ENCODE data around the gene ACTL7A.

ACTL7A gene

GRCh38 chr9:108859459-108860114 is 2.5 kb upstream of the ACTL7A start:
- Histone ChIP-seq H3K27ac (ENCODE audit: low read depth, low read length) (no peak overlapping the region), H3K4me1 (ENCODE audit: control insufficient read depth in 5 of 5, insufficient read depth in 5 of 5, low read length in 5 of 5) (no peaks in the 10 kb centered on the region), H3K9ac (ENCODE audit: low read length in 5 of 5) (no peak overlapping the region), H3K36me3 (ENCODE audit: control insufficient read depth in 5 of 5, insufficient read depth in 5 of 5, low read length in 5 of 5) (no peaks in the 10 kb centered on the region), H3K27me3 (ENCODE audit: control insufficient read depth in 5 of 5, insufficient read depth in 4 of 5, low read length in 5 of 5) (no peaks in the 10 kb centered on the region), H3K9me3 (ENCODE audit: control insufficient read depth in 5 of 5, low read length in 5 of 5) (no peaks in the 10 kb centered on the region), H3K4me3 (ENCODE audit: low read depth in 1 of 5, low read length in 5 of 5) (no peak overlapping the region)

- H3K9ac ChIP-seq (ENCODE audit: low read length in 5 of 5) = no peak overlapping the region
- H3K27ac ChIP-seq (ENCODE audit: low read depth, low read length) = no peak overlapping the region
- no peaks in the 10 kb centered on the region for H3K4me1 ChIP-seq (ENCODE audit: control insufficient read depth in 5 of 5, insufficient read depth in 5 of 5, low read length in 5 of 5)
- no peaks in the 10 kb centered on the region for H3K36me3 ChIP-seq (ENCODE audit: control insufficient read depth in 5 of 5, insufficient read depth in 5 of 5, low read length in 5 of 5)
- H3K9me3 ChIP-seq (ENCODE audit: control insufficient read depth in 5 of 5, low read length in 5 of 5) = no peaks in the 10 kb centered on the region
- H3K4me3 ChIP-seq (ENCODE audit: low read depth in 1 of 5, low read length in 5 of 5) = no peak overlapping the region
- no peaks in the 10 kb centered on the region for H3K27me3 ChIP-seq (ENCODE audit: control insufficient read depth in 5 of 5, insufficient read depth in 4 of 5, low read length in 5 of 5)
These were observed 1.7 kb upstream of the ACTL7A start for GRCh38 chr9:108860354-108860753.

DNA sequence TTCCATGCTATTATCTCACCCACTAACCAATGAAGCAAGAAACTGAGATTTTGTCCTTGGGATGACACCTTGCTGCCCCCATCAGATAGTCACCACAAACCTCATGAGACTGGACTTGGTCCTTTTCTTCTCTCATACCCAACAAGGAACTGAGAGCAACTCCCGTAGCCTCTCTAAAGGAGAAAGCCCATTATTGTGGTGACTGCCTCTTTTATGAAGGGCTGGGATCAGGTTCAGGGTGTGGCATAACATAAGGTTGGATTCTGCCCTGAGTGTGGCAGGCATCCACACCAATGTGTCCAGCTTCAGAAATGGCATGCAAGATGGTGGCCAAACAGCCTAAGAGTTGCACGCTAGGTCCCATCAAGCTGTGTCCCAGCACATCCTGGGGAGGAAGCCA is 1.3 kb upstream of the ACTL7A start:
- Histone ChIP-seq H3K27ac (ENCODE audit: low read depth, low read length) (no peak overlapping the region), H3K36me3 (ENCODE audit: control insufficient read depth in 5 of 5, insufficient read depth in 5 of 5, low read length in 5 of 5) (no peaks in the 10 kb centered on the region), H3K9me3 (ENCODE audit: control insufficient read depth in 5 of 5, low read length in 5 of 5) (no peaks in the 10 kb centered on the region), H3K4me1 (ENCODE audit: control insufficient read depth in 5 of 5, insufficient read depth in 5 of 5, low read length in 5 of 5) (no peaks in the 10 kb centered on the region), H3K27me3 (ENCODE audit: control insufficient read depth in 5 of 5, insufficient read depth in 4 of 5, low read length in 5 of 5) (no peaks in the 10 kb centered on the region), H3K9ac (ENCODE audit: low read length in 5 of 5) (no peak overlapping the region), H3K4me3 (ENCODE audit: low read depth in 1 of 5, low read length in 5 of 5) (no peak overlapping the region)

GRCh38 chr9:108861464-108861863 is 602 bp upstream of the ACTL7A start:
- no peak overlapping the region for H3K27ac ChIP-seq (ENCODE audit: low read depth, low read length)
- H3K9ac ChIP-seq (ENCODE audit: low read length in 5 of 5) = no peak overlapping the region
- H3K27me3 ChIP-seq (ENCODE audit: control insufficient read depth in 5 of 5, insufficient read depth in 4 of 5, low read length in 5 of 5) = no peaks in the 10 kb centered on the region
- H3K4me1 ChIP-seq (ENCODE audit: control insufficient read depth in 5 of 5, insufficient read depth in 5 of 5, low read length in 5 of 5) = no peaks in the 10 kb centered on the region
- H3K9me3 ChIP-seq (ENCODE audit: control insufficient read depth in 5 of 5, low read length in 5 of 5) = no peaks in the 10 kb centered on the region
- no peak overlapping the region for H3K4me3 ChIP-seq (ENCODE audit: low read depth in 1 of 5, low read length in 5 of 5)
- no peaks in the 10 kb centered on the region for H3K36me3 ChIP-seq (ENCODE audit: control insufficient read depth in 5 of 5, insufficient read depth in 5 of 5, low read length in 5 of 5)

DNA sequence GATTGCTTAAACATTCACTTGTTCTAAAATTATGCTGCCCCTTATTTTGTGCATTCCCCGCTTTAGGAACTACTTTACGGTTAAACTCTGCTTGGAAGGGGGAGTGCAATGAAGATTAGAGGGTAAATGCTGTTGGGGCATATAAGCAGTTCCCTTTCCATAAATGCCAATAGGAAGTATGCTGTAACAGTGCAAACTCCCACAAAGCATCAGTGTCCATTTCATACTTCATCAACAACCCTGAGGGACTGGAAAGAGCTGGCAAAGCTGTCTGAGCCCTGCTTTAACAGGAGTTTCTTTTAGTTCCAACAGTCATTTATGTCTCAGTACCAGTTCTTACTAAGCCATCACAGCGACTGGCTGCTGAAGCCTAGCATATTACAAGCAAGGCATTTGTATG is 1.8 kb downstream of the ACTL7A start:
- Histone ChIP-seq H3K4me3 (ENCODE audit: low read depth in 1 of 5, low read length in 5 of 5) (no peak overlapping the region), H3K9ac (ENCODE audit: low read length in 5 of 5) (no peak overlapping the region), H3K4me1 (ENCODE audit: control insufficient read depth in 5 of 5, insufficient read depth in 5 of 5, low read length in 5 of 5) (no peaks in the 10 kb centered on the region), H3K9me3 (ENCODE audit: control insufficient read depth in 5 of 5, low read length in 5 of 5) (no peaks in the 10 kb centered on the region), H3K27me3 (ENCODE audit: control insufficient read depth in 5 of 5, insufficient read depth in 4 of 5, low read length in 5 of 5) (no peaks in the 10 kb centered on the region), H3K27ac (ENCODE audit: low read depth, low read length) (no peak overlapping the region), H3K36me3 (ENCODE audit: control insufficient read depth in 5 of 5, insufficient read depth in 5 of 5, low read length in 5 of 5) (peaks cover 6 to 10% (median 9%) of the 10 kb centered on the region in 5 donors)

- Histone ChIP-seq H3K9ac (ENCODE audit: low read length in 5 of 5) (no peak overlapping the region), H3K36me3 (ENCODE audit: control insufficient read depth in 5 of 5, insufficient read depth in 5 of 5, low read length in 5 of 5) (peaks cover 8 to 15% (median 14%) of the 10 kb centered on the region in 5 donors)
These were observed 2.4 kb downstream of the ACTL7A start for GRCh38 chr9:108864446-108864845.

GRCh38 chr9:108865037-108865436 is 3.0 kb downstream of the ACTL7A start:
- no peaks in the 10 kb centered on the region for H3K27me3 ChIP-seq (ENCODE audit: control insufficient read depth in 5 of 5, insufficient read depth in 4 of 5, low read length in 5 of 5)
- no peaks in the 10 kb centered on the region for H3K9me3 ChIP-seq (ENCODE audit: control insufficient read depth in 5 of 5, low read length in 5 of 5)
- no peak overlapping the region for H3K4me3 ChIP-seq (ENCODE audit: low read depth in 1 of 5, low read length in 5 of 5)
- H3K27ac ChIP-seq (ENCODE audit: low read depth, low read length) = no peak overlapping the region
- no peak overlapping the region for H3K9ac ChIP-seq (ENCODE audit: low read length in 5 of 5)
- H3K36me3 ChIP-seq (ENCODE audit: control insufficient read depth in 5 of 5, insufficient read depth in 5 of 5, low read length in 5 of 5) = peaks cover 8 to 20% (median 14%) of the 10 kb centered on the region in 5 donors
- H3K4me1 ChIP-seq (ENCODE audit: control insufficient read depth in 5 of 5, insufficient read depth in 5 of 5, low read length in 5 of 5) = no peaks in the 10 kb centered on the region

More at GRCh38 chr9:108864446-108864845, 2.4 kb downstream of the ACTL7A start:
- H3K27me3 ChIP-seq (ENCODE audit: control insufficient read depth in 5 of 5, insufficient read depth in 4 of 5, low read length in 5 of 5) = no peaks in the 10 kb centered on the region
- no peak overlapping the region for H3K27ac ChIP-seq (ENCODE audit: low read depth, low read length)
- no peaks in the 10 kb centered on the region for H3K9me3 ChIP-seq (ENCODE audit: control insufficient read depth in 5 of 5, low read length in 5 of 5)
- H3K4me1 ChIP-seq (ENCODE audit: control insufficient read depth in 5 of 5, insufficient read depth in 5 of 5, low read length in 5 of 5) = no peaks in the 10 kb centered on the region
- H3K4me3 ChIP-seq (ENCODE audit: low read depth in 1 of 5, low read length in 5 of 5) = no peak overlapping the region

GRCh38 chr9:108866001-108866420 is 3.9 kb downstream of the ACTL7A start:
- no peaks in the 10 kb centered on the region for H3K4me1 ChIP-seq (ENCODE audit: control insufficient read depth in 5 of 5, insufficient read depth in 5 of 5, low read length in 5 of 5)
- H3K27ac ChIP-seq (ENCODE audit: low read depth, low read length) = no peak overlapping the region
- H3K27me3 ChIP-seq (ENCODE audit: control insufficient read depth in 5 of 5, insufficient read depth in 4 of 5, low read length in 5 of 5) = no peaks in the 10 kb centered on the region
- no peaks in the 10 kb centered on the region for H3K9me3 ChIP-seq (ENCODE audit: control insufficient read depth in 5 of 5, low read length in 5 of 5)
- H3K36me3 ChIP-seq (ENCODE audit: control insufficient read depth in 5 of 5, insufficient read depth in 5 of 5, low read length in 5 of 5) = peaks cover 10 to 25% (median 19%) of the 10 kb centered on the region in 5 donors
- H3K4me3 ChIP-seq (ENCODE audit: low read depth in 1 of 5, low read length in 5 of 5) = no peak overlapping the region
- H3K9ac ChIP-seq (ENCODE audit: low read length in 5 of 5) = no peak overlapping the region

- Histone ChIP-seq H3K36me3 (ENCODE audit: control insufficient read depth in 5 of 5, insufficient read depth in 5 of 5, low read length in 5 of 5) (peaks cover 21 to 35% (median 30%) of the 10 kb centered on the region in 5 donors), H3K27me3 (ENCODE audit: control insufficient read depth in 5 of 5, insufficient read depth in 4 of 5, low read length in 5 of 5) (no peaks in the 10 kb centered on the region), H3K4me1 (ENCODE audit: control insufficient read depth in 5 of 5, insufficient read depth in 5 of 5, low read length in 5 of 5) (no peaks in the 10 kb centered on the region), H3K9me3 (ENCODE audit: control insufficient read depth in 5 of 5, low read length in 5 of 5) (no peaks in the 10 kb centered on the region), H3K9ac (ENCODE audit: low read length in 5 of 5) (no peak overlapping the region), H3K4me3 (ENCODE audit: low read depth in 1 of 5, low read length in 5 of 5) (no peak overlapping the region), H3K27ac (ENCODE audit: low read depth, low read length) (no peak overlapping the region)
These were observed 5.0 kb downstream of the ACTL7A start for GRCh38 chr9:108867116-108867515.

- Histone ChIP-seq H3K9me3 (ENCODE audit: control insufficient read depth in 5 of 5, low read length in 5 of 5) (no peaks in the 10 kb centered on the region), H3K27ac (ENCODE audit: low read depth, low read length) (no peak overlapping the region), H3K36me3 (ENCODE audit: control insufficient read depth in 5 of 5, insufficient read depth in 5 of 5, low read length in 5 of 5) (peaks cover 22 to 36% (median 31%) of the 10 kb centered on the region in 5 donors), H3K9ac (ENCODE audit: low read length in 5 of 5) (no peak overlapping the region), H3K27me3 (ENCODE audit: control insufficient read depth in 5 of 5, insufficient read depth in 4 of 5, low read length in 5 of 5) (no peaks in the 10 kb centered on the region), H3K4me3 (ENCODE audit: low read depth in 1 of 5, low read length in 5 of 5) (no peak overlapping the region), H3K4me1 (ENCODE audit: control insufficient read depth in 5 of 5, insufficient read depth in 5 of 5, low read length in 5 of 5) (no peaks in the 10 kb centered on the region)
These were observed 5.8 kb downstream of the ACTL7A start for GRCh38 chr9:108867829-108868228.
